H1 (cell line): ENCODE results near the gene REXO5. TPM values are rescaled to one million over a fixed set of nuclear protein-coding genes. Genes with fewer than 3 reads are reported as not detected.

Experiments used
- CTCF ChIA-PET: fragments of 300-600 bp; sonication (Branson Sonifier 250); formaldehyde crosslinking; loops from one replicate; lab custom pipeline; 2021; ENCODE audit not compliant: partially characterized antibody; lab: Charles Lee
- POLR2A ChIA-PET: fragments of 300-600 bp; sonication (Branson Sonifier 250); formaldehyde crosslinking; loops from one replicate; lab custom pipeline; 2021; ENCODE audit warnings: inconsistent platforms; ENCODE audit not compliant: partially characterized antibody; lab: Charles Lee
- DNase-seq, 2 experiments: peaks; one replicate each; pipeline versions ENCODE4 v3.0.0 to v3.0.0-alpha.2; 2010 to 2022; ENCODE audit warnings: low spot score in 2 of 2, low read depth in 1 of 2, mixed read lengths in 1 of 2
- FAIRE-seq: peaks from 2 replicates; lab custom pipeline; 2011; peaks lifted over from hg19 to GRCh38; lab: Jason Lieb, UNC
- H2AFZ ChIP-seq: 2 replicates; pipeline ENCODE4 v1.8.1; 2012; ENCODE audit warnings: low read length, inconsistent platforms
- H2AK5ac ChIP-seq: 2 replicates; pipeline ENCODE4 v1.6.1; 2013; ENCODE audit warnings: low read depth, low read length
- H2BK120ac ChIP-seq: replicated peaks from 2 replicates; pipeline ENCODE3; 2013; ENCODE audit warnings: low read depth, low read length, inconsistent platforms
- H2BK12ac ChIP-seq: 2 replicates; pipeline ENCODE4 v1.6.1; 2013; ENCODE audit warnings: low read depth, low read length
- H2BK15ac ChIP-seq: 2 replicates; pipeline ENCODE4 v1.6.1; 2013; ENCODE audit warnings: low read length
- H2BK20ac ChIP-seq: 2 replicates; pipeline ENCODE4 v1.6.1; 2013; ENCODE audit warnings: low read length
- H2BK5ac ChIP-seq: 2 replicates; pipeline ENCODE4 v1.6.1; 2013; ENCODE audit warnings: low read depth, low read length
- H3K14ac ChIP-seq: 2 replicates; pipeline ENCODE4 v1.6.1; 2013; ENCODE audit warnings: inconsistent platforms; ENCODE audit not compliant: insufficient read length
- H3K18ac ChIP-seq: 2 replicates; pipeline ENCODE4 v1.6.1; 2013; ENCODE audit warnings: low read length; ENCODE audit errors: extremely low read depth
- H3K23ac ChIP-seq: 2 replicates; pipeline ENCODE4 v1.6.1; 2013; ENCODE audit warnings: inconsistent platforms; ENCODE audit not compliant: insufficient read length
- H3K23me2 ChIP-seq: 2 replicates; pipeline ENCODE4 v1.6.1; 2013; ENCODE audit warnings: low read depth, low read length
- H3K27ac ChIP-seq: 2 replicates; pipeline ENCODE4 v1.6.1; 2011; ENCODE audit warnings: low read depth, low read length, inconsistent platforms
- H3K27me3 ChIP-seq, 4 experiments: replicated peaks in 1 of 4; 1 replicate in 1 of 4; 2 replicates in 3 of 4; pipeline versions ENCODE4 v1.6.1 to v1.8.1; 2011 to 2013; ENCODE audit warnings: low read length in 3 of 4, mild to moderate bottlenecking in 3 of 4, inconsistent platforms in 2 of 4, mixed read lengths in 2 of 4, moderate library complexity in 1 of 4; ENCODE audit not compliant: control insufficient read depth in 3 of 4, insufficient read depth in 3 of 4; ENCODE audit errors: extremely low read depth in 1 of 4
- H3K36me3 ChIP-seq, 4 experiments: 2 replicates each; pipeline versions ENCODE4 v1.6.1 to v1.8.1; 2011 to 2013; ENCODE audit warnings: mild to moderate bottlenecking in 4 of 4, low read length in 3 of 4, moderate library complexity in 2 of 4, control low read depth in 1 of 4, inconsistent platforms in 1 of 4; ENCODE audit not compliant: insufficient read depth in 4 of 4, control insufficient read depth in 2 of 4
- H3K4ac ChIP-seq: replicated peaks from 2 replicates; pipeline ENCODE3; 2013; ENCODE audit warnings: low read length, low read depth, mixed read lengths, inconsistent platforms; ENCODE audit not compliant: insufficient read length
- H3K4me1 ChIP-seq, 4 experiments: replicated peaks in 1 of 4; 1 replicate in 1 of 4; 2 replicates in 3 of 4; pipeline versions ENCODE4 v1.6.1 to v1.8.1; 2011 to 2013; ENCODE audit warnings: low read length in 3 of 4, inconsistent platforms in 2 of 4, mixed read lengths in 1 of 4; ENCODE audit not compliant: insufficient read depth in 4 of 4, control insufficient read depth in 3 of 4
- H3K4me2 ChIP-seq, 2 experiments: 2 replicates each; pipeline versions ENCODE4 v1.6.1 to v1.8.1; 2011 to 2013; ENCODE audit warnings: low read depth in 2 of 2, low read length in 2 of 2, control low read depth in 1 of 2, inconsistent platforms in 1 of 2, mild to moderate bottlenecking in 1 of 2; ENCODE audit not compliant: insufficient read depth in 1 of 2
- H3K4me3 ChIP-seq, 4 experiments: fragments of 200-600, 300-600 bp in 1 of 4; sonication (generic), shearing (Covaris generic), sonication (Bioruptor Twin) in 1 of 4; 2 replicates each; pipeline versions ENCODE4 v1.5.1 to v1.8.1; 2011 to 2016; ENCODE audit warnings: low read length in 4 of 4, low read depth in 3 of 4, control low read depth in 2 of 4, inconsistent platforms in 2 of 4, mild to moderate bottlenecking in 2 of 4, mixed read lengths in 1 of 4, moderate library complexity in 1 of 4; ENCODE audit not compliant: insufficient read depth in 2 of 4; ENCODE audit errors: extremely low read depth in 1 of 4
- H3K56ac ChIP-seq: replicated peaks from 2 replicates; pipeline ENCODE3; 2013; ENCODE audit warnings: low read depth, mild to moderate bottlenecking, mixed read lengths, low read length, inconsistent platforms; ENCODE audit not compliant: insufficient read length
- H3K79me1 ChIP-seq: 2 replicates; pipeline ENCODE4 v1.6.1; 2013; ENCODE audit warnings: low read depth, low read length, control low read depth
- H3K79me2 ChIP-seq, 2 experiments: 2 replicates each; pipeline versions ENCODE4 v1.6.1 to v1.8.1; 2012 to 2013; ENCODE audit warnings: low read length in 2 of 2, mild to moderate bottlenecking in 2 of 2, inconsistent platforms in 1 of 2; ENCODE audit not compliant: insufficient read depth in 2 of 2, control insufficient read depth in 1 of 2
- H3K9ac ChIP-seq, 4 experiments: replicated peaks in 1 of 4; 1 replicate in 1 of 4; 2 replicates in 3 of 4; pipeline versions ENCODE4 v1.6.1 to v1.8.1; 2011 to 2013; ENCODE audit warnings: low read depth in 3 of 4, low read length in 3 of 4, control low read depth in 2 of 4, mild to moderate bottlenecking in 2 of 4, moderate library complexity in 2 of 4, inconsistent platforms in 1 of 4; ENCODE audit errors: extremely low read depth in 1 of 4
- H3K9me3 ChIP-seq, 2 experiments: 2 replicates each; pipeline versions ENCODE4 v1.6.1 to v1.8.1; 2012 to 2013; ENCODE audit warnings: mild to moderate bottlenecking in 2 of 2, moderate library complexity in 2 of 2, control low read depth in 1 of 2, inconsistent platforms in 1 of 2, low read depth in 1 of 2, low read length in 1 of 2, mixed read lengths in 1 of 2; ENCODE audit not compliant: insufficient read depth in 2 of 2
- H4K20me1 ChIP-seq, 2 experiments: replicated peaks in 1 of 2; 2 replicates each; pipeline versions ENCODE3 to v1.8.1; 2011 to 2013; ENCODE audit warnings: inconsistent platforms in 2 of 2, low read length in 2 of 2, mild to moderate bottlenecking in 1 of 2; ENCODE audit not compliant: insufficient read depth in 2 of 2, control insufficient read depth in 1 of 2
- H4K5ac ChIP-seq: 2 replicates; pipeline ENCODE4 v1.6.1; 2013; ENCODE audit warnings: low read length, low read depth, mixed read lengths, inconsistent platforms; ENCODE audit not compliant: insufficient read length
- H4K8ac ChIP-seq: 2 replicates; pipeline ENCODE4 v1.8.0; 2013; ENCODE audit warnings: mild to moderate bottlenecking, moderate library complexity, low read length, inconsistent platforms; ENCODE audit not compliant: insufficient read depth; ENCODE audit errors: extremely low read depth
- H4K91ac ChIP-seq: replicated peaks from 2 replicates; pipeline ENCODE3; 2013; ENCODE audit warnings: low read length, mixed read lengths, inconsistent platforms; ENCODE audit not compliant: insufficient read length
- ATF3 ChIP-seq: IDR thresholded peaks from 2 replicates; pipeline ENCODE4 v1.6.1; 2011; ENCODE audit warnings: low read depth, mild to moderate bottlenecking, low read length; ENCODE audit not compliant: insufficient read depth
- BCL11A ChIP-seq, 2 experiments: IDR thresholded peaks; one replicate each; pipeline ENCODE4 v1.6.1; 2011; ENCODE audit warnings: low read depth in 2 of 2, low read length in 2 of 2, mild to moderate bottlenecking in 2 of 2
- BRCA1 ChIP-seq: IDR thresholded peaks from 2 replicates; pipeline ENCODE4 v1.6.1; 2012; ENCODE audit warnings: low read depth, low read length, improper control_type of control experiment
- CEBPB ChIP-seq: IDR thresholded peaks from 2 replicates; pipeline ENCODE4 v1.6.1; 2012; ENCODE audit warnings: low read depth, low read length
- CHD2 ChIP-seq: IDR thresholded peaks from 2 replicates; pipeline ENCODE4 v1.6.1; 2012; ENCODE audit warnings: low read length, improper control_type of control experiment
- EGR1 ChIP-seq: IDR thresholded peaks from 2 replicates; pipeline ENCODE4 v1.6.1; 2011; ENCODE audit warnings: low read depth, low read length, borderline replicate concordance
- HDAC6 ChIP-seq: IDR thresholded peaks from one replicate; pipeline ENCODE4 v1.7.1; 2012; ENCODE audit warnings: low read depth, mild to moderate bottlenecking, inconsistent platforms, low read length, moderate library complexity
- JUND ChIP-seq: IDR thresholded peaks from 2 replicates; pipeline ENCODE4 v1.6.1; 2011; ENCODE audit warnings: mild to moderate bottlenecking, improper control_type of control experiment, low read length
- KDM4A ChIP-seq: IDR thresholded peaks from one replicate; pipeline ENCODE4 v1.7.1; 2012; ENCODE audit warnings: low read depth, mild to moderate bottlenecking, moderate library complexity, low read length, inconsistent platforms; ENCODE audit not compliant: severe bottlenecking
- PHF8 ChIP-seq: fragments of 200-600 bp; sonication (generic); conservative IDR thresholded peaks from 2 replicates; pipeline ENCODE4 v1.7.1; 2012; ENCODE audit warnings: low read depth, mild to moderate bottlenecking, inconsistent platforms, low read length, moderate library complexity
- RNF2 ChIP-seq: fragments of 200-900, 300-1000 bp; sonication (generic); IDR thresholded peaks from 2 replicates; pipeline ENCODE4 v1.7.1; 2016; ENCODE audit warnings: borderline replicate concordance, low read depth, mild to moderate bottlenecking, antibody characterized with exemption, low read length; ENCODE audit not compliant: poor library complexity, severe bottlenecking; ENCODE audit errors: missing control alignments
- SP2 ChIP-seq: IDR thresholded peaks from 2 replicates; pipeline ENCODE4 v1.6.1; 2012; ENCODE audit warnings: mild to moderate bottlenecking, low read length, inconsistent platforms
- TAF7 ChIP-seq: optimal IDR thresholded peaks from 2 replicates; pipeline ENCODE3; 2011; ENCODE audit warnings: low read depth, mild to moderate bottlenecking, inconsistent platforms, low read length, moderate library complexity, borderline replicate concordance
- TBP ChIP-seq: IDR thresholded peaks from 2 replicates; pipeline ENCODE4 v1.6.1; 2011; ENCODE audit warnings: low read depth, low read length, improper control_type of control experiment
- WGBS, 2 experiments: shearing (Covaris generic) in 1 of 2; methylation state at CpG; one replicate each; pipeline versions ENCODE4 v1.1.6 to v1.1.7; 2013 to 2015; ENCODE audit warnings: low lambda C conversion rate in 2 of 2, mixed read lengths in 2 of 2, inconsistent platforms in 1 of 2, low coverage in 1 of 2, missing lambda C conversion rate in 1 of 2; ENCODE audit not compliant: insufficient replicate concordance in 2 of 2, insufficient coverage in 1 of 2, insufficient read length in 1 of 2; ENCODE audit errors: extremely low coverage in 1 of 2, missing lambda C conversion rate in 1 of 2; 5-methylcytosine and 5-hydroxymethylcytosine counted together
- polyA plus RNA-seq, 7 experiments: library from polyadenylated mRNA; depleted of rRNA in 3 of 7; stranded (reverse) in 5 of 7; unstranded in 2 of 7; fragments of >200 nt in 5 of 7; fragments of 200-250 nt in 2 of 7; gene quantifications; 1 replicate in 5 of 7; 2 replicates in 1 of 7; 4 replicates in 1 of 7; pipeline versions ENCODE4 v1.2.1 to v1.2.3, GENCODE V29; 2011 to 2013; ENCODE audit warnings: missing spikeins in 2 of 7, mixed read lengths in 2 of 7
- total RNA-seq: library from RNA; stranded (reverse); fragmentation: NEBNext Ultra II Directional; extraction: Animal tissue kit (Norgen Biotek cat#: 25700); gene quantifications from 2 replicates; pipeline ENCODE4 v1.2.1, GENCODE V29; 2021

REXO5 gene
- total and polyA plus RNA-seq, 2 of the 8 experiments (the other 6 are each of a cell fraction or from before 2014, with no cell fraction given), result 2.4 to 8.9 TPM

GRCh38 chr16:20850981-20851380, 44.7 kb downstream of the REXO5 start:
- H2AK5ac ChIP-seq, result no peak overlapping the region
- no peaks in the 10 kb centered on the region for H3K79me2 ChIP-seq
- no peak overlapping the region for H3K14ac ChIP-seq
- no peak overlapping the region for H2BK120ac ChIP-seq
- H3K36me3 ChIP-seq, result peaks cover 0 to 8% (median under 1%) of the 10 kb centered on the region in 4 experiments; a peak in 4 of 8 replicates
- ChIA-PET CTCF (interaction anchor here (0.7 to 9.6 kb wide), 35 partner anchors 11 to 455 kb away, joined by 3 to 125 read pairs (median 5); partner anchors contain the start of gene DNAH3), POLR2A (no interaction called here)
- no peak for DNase-seq
- peaks cover 0 to 2% (median 0%) of the 10 kb centered on the region in 4 experiments; a peak in 1 of 7 replicates for H3K4me1 ChIP-seq
- H3K4ac ChIP-seq, result no peak overlapping the region
- no peak overlapping the region for H3K4me3 ChIP-seq
- H3K4me2 ChIP-seq, result no peak overlapping the region
- H3K56ac ChIP-seq, result no peak overlapping the region
- no peaks in the 10 kb centered on the region for H3K79me1 ChIP-seq
- no peak overlapping the region for H3K23ac ChIP-seq
- 90% methylated on average over 3 of the region's 3 CpGs; no CpG with 5 or more reads in 1 of the 2 experiments for WGBS, 2 experiments
- H2BK20ac ChIP-seq, result no peak overlapping the region
- H3K23me2 ChIP-seq, result no peaks in the 10 kb centered on the region
- no peak overlapping the region for H4K8ac ChIP-seq
- no peak overlapping the region for H2BK15ac ChIP-seq
- H4K91ac ChIP-seq, result no peak overlapping the region
- H3K27ac ChIP-seq, result no peak overlapping the region
- H2BK12ac ChIP-seq, result no peak overlapping the region
- H3K27me3 ChIP-seq, result no peaks in the 10 kb centered on the region
- H3K9ac ChIP-seq, result no peak overlapping the region
- H4K5ac ChIP-seq, result no peak overlapping the region
- H4K20me1 ChIP-seq, result peaks cover 2% of the 10 kb centered on the region in 2 experiments
- H3K9me3 ChIP-seq, result no peaks in the 10 kb centered on the region
- no peak for FAIRE-seq
- H3K18ac ChIP-seq, result no peak overlapping the region
- H2BK5ac ChIP-seq, result no peak overlapping the region
- H2AFZ ChIP-seq, result no peak overlapping the region
- no peak for TF ChIP-seq RNF2
- no peak for TF ChIP-seq PHF8
- TF ChIP-seq KDM4A, result no peak
- TF ChIP-seq TBP, result no peak
- no peak for TF ChIP-seq EGR1
- TF ChIP-seq CHD2, result no peak
- TF ChIP-seq BRCA1, result no peak
- TF ChIP-seq BCL11A (IDR thresholded peaks at IDR 0.05; ENCODE audit: low read depth in 2 of 2, low read length in 2 of 2), result no peak
- no peak for TF ChIP-seq HDAC6
- no peak for TF ChIP-seq JUND
- TF ChIP-seq CEBPB, result no peak
- TF ChIP-seq SP2, result no peak
- TF ChIP-seq TAF7, result no peak
- TF ChIP-seq ATF3, result no peak
